IPS-15b (cell line): ENCODE measurements around the gene NCKAP5.

ENCODE experiments used
- H3K27me3 ChIP-seq: one replicate; pipeline ENCODE4 v1.6.1; 2013; ENCODE audit warnings: low read length; ENCODE audit not compliant: control insufficient read depth, insufficient read depth
- H3K36me3 ChIP-seq: one replicate; pipeline ENCODE4 v1.6.1; 2013; ENCODE audit warnings: low read length; ENCODE audit not compliant: control insufficient read depth, insufficient read depth
- H3K4me1 ChIP-seq: one replicate; pipeline ENCODE4 v1.6.1; 2013; ENCODE audit warnings: mild to moderate bottlenecking, low read length; ENCODE audit not compliant: control insufficient read depth, insufficient read depth
- H3K4me3 ChIP-seq: one replicate; pipeline ENCODE4 v1.5.1; 2013; ENCODE audit warnings: low read depth, low read length
- H3K9ac ChIP-seq: one replicate; pipeline ENCODE4 v1.6.1; 2013; ENCODE audit warnings: low read depth, mild to moderate bottlenecking, low read length
- H3K9me3 ChIP-seq: one replicate; pipeline ENCODE4 v1.6.1; 2013; ENCODE audit warnings: mild to moderate bottlenecking, low read length; ENCODE audit not compliant: control insufficient read depth, insufficient read depth

NCKAP5 gene

DNA sequence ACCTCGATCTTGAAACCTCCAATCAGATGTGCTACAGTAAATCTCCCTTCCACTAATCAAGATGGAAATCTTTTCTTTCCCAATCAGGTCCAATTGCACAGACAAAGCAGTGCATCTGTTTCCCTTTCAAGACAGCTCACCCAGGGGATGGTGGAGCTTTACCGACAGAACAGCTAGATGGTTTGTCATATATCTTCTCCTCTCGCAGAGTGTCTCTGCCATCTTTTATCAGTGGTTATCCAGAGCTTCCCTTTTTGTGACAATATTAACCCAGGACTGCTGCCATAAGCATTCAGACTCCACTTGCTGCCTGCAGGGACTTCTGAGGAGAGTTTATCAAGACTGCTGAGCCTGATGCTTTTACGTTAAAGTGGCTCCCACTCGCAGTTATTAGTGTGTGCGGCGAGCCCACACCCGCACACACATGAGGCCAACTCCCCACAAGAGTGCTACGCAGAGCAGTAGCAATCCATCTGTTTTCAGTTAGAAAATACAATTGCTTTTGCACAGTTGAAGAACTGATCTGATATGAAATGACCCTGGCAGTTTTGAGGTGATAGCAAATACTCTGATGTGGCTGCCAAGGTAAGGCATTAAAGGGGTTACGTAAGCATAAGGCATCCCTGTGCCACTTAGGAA lies 398.9 kb downstream of the NCKAP5 start:
- Histone ChIP-seq H3K36me3 (no peaks in the 10 kb centered on the region), H3K4me3 (no peak overlapping the region), H3K27me3 (no peaks in the 10 kb centered on the region), H3K9ac (no peak overlapping the region), H3K4me1 (no peaks in the 10 kb centered on the region), H3K9me3 (no peaks in the 10 kb centered on the region)

DNA sequence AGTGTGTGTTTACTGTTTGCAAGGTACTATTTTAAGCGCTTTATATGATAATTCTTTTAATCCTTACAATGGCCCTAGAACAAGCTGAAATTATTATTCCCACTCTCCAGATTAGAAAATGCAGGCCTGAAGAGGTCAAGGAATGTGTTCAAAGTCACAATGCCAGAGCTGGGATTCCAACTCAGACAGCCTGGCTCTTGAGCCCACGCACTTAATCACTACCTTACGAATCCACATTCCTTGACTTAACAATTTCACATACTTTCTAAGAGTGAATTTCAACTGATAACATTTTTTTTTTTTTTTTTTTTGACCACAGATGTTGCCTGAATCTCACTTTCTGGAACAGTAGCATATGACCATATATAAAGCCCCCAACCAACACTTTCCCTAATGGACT lies 400.3 kb downstream of the NCKAP5 start:
- Histone ChIP-seq H3K4me1 (no peaks in the 10 kb centered on the region), H3K27me3 (no peaks in the 10 kb centered on the region), H3K9ac (no peak overlapping the region), H3K36me3 (no peaks in the 10 kb centered on the region), H3K9me3 (no peaks in the 10 kb centered on the region), H3K4me3 (no peak overlapping the region)

DNA sequence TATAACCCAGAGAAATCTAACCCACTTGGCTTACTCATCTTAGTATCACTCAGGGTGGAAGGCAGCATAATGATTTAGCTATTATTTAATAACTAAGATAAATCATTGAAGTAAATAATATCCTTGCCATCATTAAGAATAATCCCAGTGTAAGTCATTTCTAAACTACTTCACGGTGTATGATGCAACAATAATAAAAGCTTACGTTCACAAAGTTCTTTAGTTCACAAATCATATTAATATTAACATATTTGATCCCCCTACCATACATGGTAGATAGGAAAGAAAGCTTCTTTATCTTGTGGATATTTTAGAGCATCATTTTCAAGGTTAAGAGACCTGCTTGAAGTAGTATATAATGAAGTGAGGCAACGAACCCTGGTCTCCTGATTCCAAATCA lies 401.0 kb downstream of the NCKAP5 start:
- H3K9me3 ChIP-seq: no peaks in the 10 kb centered on the region
- no peaks in the 10 kb centered on the region for H3K36me3 ChIP-seq
- no peak overlapping the region for H3K9ac ChIP-seq
- H3K4me3 ChIP-seq: no peak overlapping the region
- no peaks in the 10 kb centered on the region for H3K27me3 ChIP-seq
- H3K4me1 ChIP-seq: no peaks in the 10 kb centered on the region

DNA sequence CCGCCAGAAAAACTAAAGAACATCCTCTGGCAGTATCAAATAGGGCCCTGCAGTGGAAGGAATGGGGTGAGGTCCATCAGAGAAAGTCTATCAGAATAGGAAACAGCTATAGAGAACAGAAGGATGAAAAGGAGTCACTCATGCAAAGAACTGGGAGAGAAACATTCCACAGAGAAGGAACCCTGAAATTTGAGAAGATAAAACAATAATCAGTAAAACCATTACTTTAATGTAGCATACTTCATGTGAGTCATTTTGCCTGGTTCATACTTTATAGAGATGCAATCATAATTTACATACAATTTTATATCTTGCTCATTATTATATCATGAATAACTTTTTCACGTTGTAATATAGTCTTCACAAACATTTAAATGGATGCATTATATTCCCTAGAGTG lies 402.2 kb downstream of the NCKAP5 start:
- Histone ChIP-seq H3K9me3 (no peaks in the 10 kb centered on the region), H3K36me3 (no peaks in the 10 kb centered on the region), H3K4me3 (no peak overlapping the region), H3K9ac (no peak overlapping the region), H3K4me1 (no peaks in the 10 kb centered on the region), H3K27me3 (no peaks in the 10 kb centered on the region)

DNA sequence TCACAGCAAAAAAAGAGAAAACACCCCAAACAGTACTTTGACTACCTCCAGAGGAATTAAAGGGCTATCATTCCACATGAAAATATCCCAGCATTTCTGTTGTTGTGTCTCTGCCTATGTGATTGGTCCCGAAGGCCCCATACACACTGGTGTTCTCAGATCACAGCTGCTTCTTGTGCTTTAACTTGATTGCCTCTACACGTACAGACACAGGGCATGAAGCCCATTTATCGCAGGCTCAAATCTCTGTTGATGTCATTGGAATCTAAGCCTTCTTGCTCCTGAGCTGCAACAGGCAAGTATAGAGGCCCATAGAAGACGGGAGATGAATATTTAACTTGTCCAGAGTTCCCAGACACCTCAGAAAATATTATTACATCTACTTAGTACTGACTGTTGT lies 405.2 kb downstream of the NCKAP5 start:
- Histone ChIP-seq H3K36me3 (no peaks in the 10 kb centered on the region), H3K4me3 (no peak overlapping the region), H3K9me3 (no peaks in the 10 kb centered on the region), H3K9ac (no peak overlapping the region), H3K4me1 (no peaks in the 10 kb centered on the region), H3K27me3 (no peaks in the 10 kb centered on the region)

DNA sequence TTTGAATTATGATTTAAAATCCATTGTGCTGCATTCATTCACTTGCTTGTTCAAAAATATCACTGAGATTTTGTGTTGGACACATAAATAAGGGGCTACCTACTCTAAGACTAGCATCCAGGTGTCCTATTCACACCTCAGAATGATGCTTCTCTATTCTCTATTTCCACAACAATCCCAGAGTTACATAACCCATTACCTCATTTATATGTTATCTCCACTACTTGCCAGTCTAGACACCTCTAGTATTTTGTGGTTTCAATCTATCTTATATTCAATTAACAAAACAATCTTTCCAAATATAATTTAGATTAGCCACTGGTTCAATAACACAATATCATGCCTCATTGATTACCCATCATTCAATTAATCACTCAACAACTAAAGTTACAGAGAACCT lies 409.8 kb downstream of the NCKAP5 start:
- no peak overlapping the region for H3K4me3 ChIP-seq

DNA sequence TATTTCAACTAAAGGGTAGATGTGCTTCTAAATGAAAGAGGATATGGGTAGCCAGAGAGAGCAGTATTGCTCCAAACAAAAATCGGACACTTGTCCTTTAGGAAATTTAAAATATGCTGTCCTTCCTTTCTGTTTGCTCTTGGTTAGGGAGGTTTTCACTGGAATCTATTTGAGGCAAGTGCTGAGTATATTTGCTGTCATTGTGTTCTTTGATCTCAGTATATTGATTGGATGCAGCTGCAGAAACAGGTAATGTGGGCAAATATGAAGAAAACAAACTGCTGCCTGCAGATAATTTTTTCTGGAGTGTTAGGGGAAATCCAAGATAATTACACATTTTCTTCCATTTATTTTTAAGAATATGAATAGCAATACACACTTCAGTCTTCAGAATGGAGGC lies 410.2 kb downstream of the NCKAP5 start:
- no peaks in the 10 kb centered on the region for H3K36me3 ChIP-seq
- H3K4me1 ChIP-seq: no peaks in the 10 kb centered on the region
- H3K9ac ChIP-seq: no peak overlapping the region
- no peaks in the 10 kb centered on the region for H3K27me3 ChIP-seq
- H3K4me3 ChIP-seq: no peak overlapping the region
- no peaks in the 10 kb centered on the region for H3K9me3 ChIP-seq

More for the DNA sequence above, 409.8 kb downstream of the NCKAP5 start:
- Histone ChIP-seq H3K4me1 (no peaks in the 10 kb centered on the region), H3K27me3 (no peaks in the 10 kb centered on the region), H3K36me3 (no peaks in the 10 kb centered on the region), H3K9me3 (no peaks in the 10 kb centered on the region), H3K9ac (no peak overlapping the region)

DNA sequence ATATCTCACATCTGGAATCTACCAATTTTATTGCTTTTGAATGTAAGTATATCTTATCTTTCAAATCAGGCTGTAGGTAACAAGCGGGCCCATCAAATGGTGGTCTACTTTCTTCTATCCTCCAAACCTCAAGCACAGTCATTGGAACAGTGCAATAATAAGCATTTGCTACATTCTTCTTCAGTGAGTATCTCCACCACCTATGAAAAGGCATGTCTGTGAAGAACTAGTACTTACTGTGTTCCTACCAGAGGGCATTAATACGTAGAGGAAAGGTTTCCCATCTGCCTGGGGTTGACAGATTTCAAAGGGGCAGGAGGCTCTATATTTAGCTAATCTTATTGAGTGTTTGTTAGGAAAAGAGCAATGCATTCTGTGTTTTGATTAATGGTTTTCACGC lies 411.1 kb downstream of the NCKAP5 start:
- H3K36me3 ChIP-seq: no peaks in the 10 kb centered on the region
- no peaks in the 10 kb centered on the region for H3K9me3 ChIP-seq
- no peak overlapping the region for H3K4me3 ChIP-seq
- no peaks in the 10 kb centered on the region for H3K4me1 ChIP-seq
- no peak overlapping the region for H3K9ac ChIP-seq
- no peaks in the 10 kb centered on the region for H3K27me3 ChIP-seq

DNA sequence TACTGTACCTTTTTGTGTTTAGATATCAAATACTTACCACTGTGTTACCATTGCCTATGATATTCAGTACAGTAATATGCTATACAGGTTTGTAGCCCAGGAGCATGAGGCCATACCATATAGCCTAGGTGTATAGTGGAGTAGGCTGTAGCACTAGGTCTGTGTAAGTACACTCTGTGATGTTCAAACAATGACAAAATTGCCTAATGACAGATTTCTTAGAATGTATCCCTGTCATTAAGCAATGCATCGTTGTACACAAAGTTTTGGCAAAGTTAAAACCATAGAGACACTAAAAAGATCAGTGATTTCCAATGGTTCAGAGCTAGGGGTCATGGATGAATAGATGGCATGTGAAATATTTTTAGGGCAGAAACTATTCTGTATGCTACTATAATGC lies 415.5 kb downstream of the NCKAP5 start:
- no peak overlapping the region for H3K4me3 ChIP-seq
- H3K4me1 ChIP-seq: no peaks in the 10 kb centered on the region
- no peak overlapping the region for H3K9ac ChIP-seq
- H3K36me3 ChIP-seq: no peaks in the 10 kb centered on the region
- H3K27me3 ChIP-seq: no peaks in the 10 kb centered on the region
- no peaks in the 10 kb centered on the region for H3K9me3 ChIP-seq

DNA sequence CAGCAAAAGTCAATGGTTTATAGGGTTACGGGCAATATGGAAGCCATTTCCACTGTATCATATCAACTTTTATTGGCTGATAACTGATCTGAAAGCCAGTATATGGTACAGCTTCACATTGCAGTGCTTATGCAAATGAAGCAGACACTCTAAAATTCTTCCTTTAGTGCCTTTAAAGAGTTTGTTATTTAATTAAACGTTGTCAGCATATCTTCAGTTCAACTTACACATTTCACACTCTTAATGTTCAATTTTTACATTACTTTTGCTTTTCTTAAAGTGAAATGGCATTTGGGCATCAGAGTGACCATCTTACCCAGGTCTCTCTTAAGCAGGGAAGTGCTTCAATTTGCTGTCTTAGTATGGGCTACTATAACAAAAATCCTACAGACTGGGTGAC lies 420.1 kb downstream of the NCKAP5 start:
- Histone ChIP-seq H3K4me1 (no peaks in the 10 kb centered on the region), H3K9ac (no peak overlapping the region), H3K36me3 (no peaks in the 10 kb centered on the region), H3K9me3 (no peaks in the 10 kb centered on the region), H3K4me3 (no peak overlapping the region), H3K27me3 (no peaks in the 10 kb centered on the region)

DNA sequence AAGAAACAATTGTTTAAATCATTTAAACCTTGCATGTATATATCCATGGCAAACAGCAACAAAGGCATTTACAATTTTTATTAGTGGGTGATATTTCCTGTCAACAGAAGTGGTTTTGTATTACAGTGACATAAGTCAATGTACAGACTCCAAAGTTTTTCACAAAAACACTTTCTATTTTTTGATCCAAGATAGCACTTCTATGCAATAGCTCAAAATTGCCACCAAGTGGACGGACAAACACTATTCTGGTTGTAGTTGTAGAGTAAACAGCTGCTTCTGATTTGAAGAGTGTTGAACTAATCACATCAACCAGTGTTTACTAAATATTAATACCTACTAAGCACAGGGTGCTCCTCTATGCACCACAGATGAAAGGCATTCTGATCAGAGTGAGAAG lies 421.4 kb downstream of the NCKAP5 start:
- peaks cover under 1% of the 10 kb centered on the region for H3K4me1 ChIP-seq
- H3K9ac ChIP-seq: no peak overlapping the region

DNA sequence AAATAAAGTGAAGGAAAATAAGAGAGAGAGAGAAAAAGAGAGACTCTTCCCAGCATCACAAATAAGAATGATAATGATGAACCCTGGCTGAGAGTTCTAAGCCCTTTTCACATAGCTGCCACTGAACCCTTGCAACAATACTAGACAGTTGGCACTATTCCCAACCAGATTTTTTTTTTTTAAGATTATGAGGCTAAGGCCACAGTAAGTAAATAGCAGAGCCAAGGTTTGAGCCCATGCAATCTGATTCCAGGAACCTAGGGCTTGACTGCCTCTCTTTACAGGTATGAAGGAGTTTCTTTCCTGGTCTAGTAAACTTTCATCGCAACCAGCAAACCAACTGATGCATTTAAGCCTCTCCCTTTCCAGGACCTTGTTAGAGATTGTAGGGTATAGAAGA lies 424.6 kb downstream of the NCKAP5 start:
- H3K36me3 ChIP-seq: no peaks in the 10 kb centered on the region
- no peak overlapping the region for H3K4me3 ChIP-seq
- H3K9me3 ChIP-seq: no peaks in the 10 kb centered on the region
- no peak overlapping the region for H3K9ac ChIP-seq
- H3K4me1 ChIP-seq: peaks cover 19% of the 10 kb centered on the region
- no peaks in the 10 kb centered on the region for H3K27me3 ChIP-seq

More for the DNA sequence above, 421.4 kb downstream of the NCKAP5 start:
- Histone ChIP-seq H3K4me3 (no peak overlapping the region), H3K9me3 (no peaks in the 10 kb centered on the region), H3K36me3 (no peaks in the 10 kb centered on the region), H3K27me3 (no peaks in the 10 kb centered on the region)
